ENCODE data around the gene PPP6R3.
"Not testable (repeated sequence)": the region's sequence is repeated elsewhere in the genome, so short reads cannot be mapped to it uniquely, and the experiment has no call there.

GRCh38 chr11:68447914-68448313, 12.6 kb upstream of the PPP6R3 start:
- not testable (repeated sequence) for TF ChIP-seq CTCF (IDR thresholded peaks at IDR 0.05; ENCODE audit: control extremely low read depth in 1 of 3, insufficient read depth in 1 of 3, low read depth in 1 of 3, low read length in 3 of 3); POLR2AphosphoS5 (IDR thresholded peaks at IDR 0.05; ENCODE audit: low read depth, low read length); ZNF274 (IDR thresholded peaks at IDR 0.05; ENCODE audit: borderline replicate concordance, extremely low read depth, low read length); TBP (IDR thresholded peaks at IDR 0.05; ENCODE audit: low read depth, low read length); POLR2A (IDR thresholded peaks at IDR 0.05; ENCODE audit: control extremely low read depth in 1 of 2, low read depth in 2 of 2, low read length in 2 of 2); EZH2 (IDR thresholded peaks at IDR 0.05; ENCODE audit: low read depth, low read length, severe bottlenecking); NRF1 (IDR thresholded peaks at IDR 0.05; ENCODE audit: low read depth, low read length)
